Measurements from ENCODE around the gene DIP2C. TPM values are rescaled to one million over a fixed set of nuclear protein-coding genes. Genes with fewer than 3 reads are reported as not detected.
"Not testable (repeated sequence)": the region's sequence is repeated elsewhere in the genome, so short reads cannot be mapped to it uniquely, and the experiment has no call there.

Gene DIP2C
- total RNA-seq, 1 donor from 2014 or later: 31.5 TPM

- DNase-seq (ENCODE audit: low spot score): peak; percentile 93
Observed at GRCh38 chr10:329361-330099, 359.9 kb downstream of the DIP2C start.

- DNase-seq (ENCODE audit: low spot score): no peak
Observed at GRCh38 chr10:327889-328852, 361.3 kb downstream of the DIP2C start.

- no peak for DNase-seq (ENCODE audit: low spot score)
Observed at GRCh38 chr10:326894-327635, 362.4 kb downstream of the DIP2C start.

GRCh38 chr10:326350-326749, 363.1 kb downstream of the DIP2C start:
- no peak for DNase-seq (ENCODE audit: low spot score)

GRCh38 chr10:325282-325681, 364.2 kb downstream of the DIP2C start:
- no peak for DNase-seq (ENCODE audit: low spot score)

- DNase-seq (ENCODE audit: low spot score): no peak
Observed at GRCh38 chr10:324593-324992, 364.9 kb downstream of the DIP2C start.

- DNase-seq (ENCODE audit: low spot score): peak; percentile 69
Observed at GRCh38 chr10:323651-324293, 365.7 kb downstream of the DIP2C start.

- not testable (repeated sequence) for DNase-seq (ENCODE audit: low spot score)
Observed at GRCh38 chr10:323046-323445, 366.4 kb downstream of the DIP2C start.

GRCh38 chr10:320771-321170, 368.7 kb downstream of the DIP2C start:
- no peak for DNase-seq (ENCODE audit: low spot score)

GRCh38 chr10:317926-318325, 371.5 kb downstream of the DIP2C start:
- DNase-seq (ENCODE audit: low spot score): no peak

GRCh38 chr10:317271-317769, 372.1 kb downstream of the DIP2C start:
- peak; percentile 42 for DNase-seq (ENCODE audit: low spot score)

GRCh38 chr10:316390-316789, 373.1 kb downstream of the DIP2C start:
- DNase-seq (ENCODE audit: low spot score): no peak

- DNase-seq (ENCODE audit: low spot score): no peak
Observed at GRCh38 chr10:314871-315270, 374.6 kb downstream of the DIP2C start.

GRCh38 chr10:314381-314780, 375.1 kb downstream of the DIP2C start:
- DNase-seq (ENCODE audit: low spot score): no peak

- DNase-seq (ENCODE audit: low spot score): no peak
Observed at GRCh38 chr10:311901-312665, 377.4 kb downstream of the DIP2C start.

GRCh38 chr10:310976-311639, 378.4 kb downstream of the DIP2C start:
- DNase-seq (ENCODE audit: low spot score): no peak

- DNase-seq (ENCODE audit: low spot score): no peak
Observed at GRCh38 chr10:310371-310770, 379.1 kb downstream of the DIP2C start.

- DNase-seq (ENCODE audit: low spot score): no peak
Observed at GRCh38 chr10:308572-309085, 380.8 kb downstream of the DIP2C start.

- DNase-seq (ENCODE audit: low spot score): no peak
Observed at GRCh38 chr10:308101-308500, 381.4 kb downstream of the DIP2C start.

- no peak for DNase-seq (ENCODE audit: low spot score)
Observed at GRCh38 chr10:307659-308058, 381.8 kb downstream of the DIP2C start.

All from mucosa of gallbladder (tissue), 1 donor.